G401 (cell line): ENCODE results near the gene ENTPD1. TPM values are rescaled to one million over a fixed set of nuclear protein-coding genes. Genes with fewer than 3 reads are reported as not detected.
"Not testable (repeated sequence)": the region's sequence is repeated elsewhere in the genome, so short reads cannot be mapped to it uniquely, and the experiment has no call there.

Experiments used
- DNase-seq: peaks from one replicate; pipeline ENCODE4 v3.0.0-alpha.2; 2015; ENCODE audit warnings: low spot score
- in situ Hi-C: cut with HindIII; loops from 2 replicates; pipeline ENCODE4 v1.10.0; 2016; ENCODE audit warnings: low sequenced_read_pairs, mixed read lengths
- total RNA-seq: library from RNA; depleted of rRNA; stranded (reverse); fragments of >200 nt; shearing (Covaris generic); gene quantifications from 2 replicates; pipeline ENCODE4 v1.2.3, GENCODE V29; 2014; rRNA removed

Gene ENTPD1
- total RNA-seq = not detected in 2 replicates

- DNase-seq = peak; percentile 10
- in situ Hi-C loops = no loop called here
Observed at GRCh38 chr10:95756041-95756761, at the start of gene ENTPD1. TSS of gene ENTPD1 (plus strand) at chr10:95756163. CDS start at chr10:95756240, 77 bp downstream.

- in situ Hi-C loops = no loop called here
- DNase-seq = no peak
Observed at GRCh38 chr10:95706573-95706972, 49.4 kb upstream of the ENTPD1 start.

GRCh38 chr10:95706990-95707389 is 49.0 kb upstream of the ENTPD1 start:
- DNase-seq = no peak
- in situ Hi-C loops = no loop called here

- DNase-seq = no peak
- in situ Hi-C loops = no loop called here
Observed at GRCh38 chr10:95711492-95711891, 44.5 kb upstream of the ENTPD1 start.

GRCh38 chr10:95716466-95716865 is 39.5 kb upstream of the ENTPD1 start:
- no peak for DNase-seq
- in situ Hi-C loops = no loop called here

- no peak for DNase-seq
- in situ Hi-C loops = no loop called here
Observed at GRCh38 chr10:95716866-95717265, 39.1 kb upstream of the ENTPD1 start.

GRCh38 chr10:95720745-95721144 is 35.2 kb upstream of the ENTPD1 start:
- DNase-seq, in situ Hi-C loops: not testable (repeated sequence)

- in situ Hi-C loops, DNase-seq: not testable (repeated sequence)
Observed at GRCh38 chr10:95722496-95722895, 33.5 kb upstream of the ENTPD1 start.

- no peak for DNase-seq
- in situ Hi-C loops = no loop called here
Observed at GRCh38 chr10:95728526-95728925, 27.4 kb upstream of the ENTPD1 start.

- no peak for DNase-seq
- in situ Hi-C loops = no loop called here
Observed at GRCh38 chr10:95729323-95730055, 26.5 kb upstream of the ENTPD1 start.

- no peak for DNase-seq
- in situ Hi-C loops = no loop called here
Observed at GRCh38 chr10:95730233-95730632, 25.7 kb upstream of the ENTPD1 start.

- DNase-seq, in situ Hi-C loops: not testable (repeated sequence)
Observed at GRCh38 chr10:95732907-95733306, 23.1 kb upstream of the ENTPD1 start.

GRCh38 chr10:95739056-95739455 is 16.9 kb upstream of the ENTPD1 start:
- DNase-seq = no peak
- in situ Hi-C loops = no loop called here

- in situ Hi-C loops = no loop called here
- no peak for DNase-seq
Observed at GRCh38 chr10:95741807-95742467, 14.0 kb upstream of the ENTPD1 start.

GRCh38 chr10:95742485-95742884 is 13.5 kb upstream of the ENTPD1 start:
- DNase-seq = no peak
- in situ Hi-C loops = no loop called here

- in situ Hi-C loops = no loop called here
- DNase-seq = no peak
Observed at GRCh38 chr10:95742962-95743535, 12.9 kb upstream of the ENTPD1 start.

- DNase-seq = no peak
- in situ Hi-C loops = no loop called here
Observed at GRCh38 chr10:95745501-95745900, 10.5 kb upstream of the ENTPD1 start.

- in situ Hi-C loops = no loop called here
Observed at GRCh38 chr10:95748349-95748748, 7.6 kb upstream of the ENTPD1 start.

GRCh38 chr10:95755511-95756004 is 405 bp upstream of the ENTPD1 start:
- DNase-seq = no peak

More at GRCh38 chr10:95748349-95748748, 7.6 kb upstream of the ENTPD1 start:
- DNase-seq = no peak

More at GRCh38 chr10:95755511-95756004, 405 bp upstream of the ENTPD1 start:
- in situ Hi-C loops = no loop called here
